ENCODE data around the gene TOMM20L. TPM values are rescaled to one million over a fixed set of nuclear protein-coding genes. Genes with fewer than 3 reads are reported as not detected.
A peak's percentile ranks its signal among the peaks of the same experiment; 100 is the strongest.
"Not testable (repeated sequence)": the region's sequence is repeated elsewhere in the genome, so short reads cannot be mapped to it uniquely, and the experiment has no call there.

The TOMM20L gene
- total and polyA plus RNA-seq, 2 donors from 2014 or later = not detected

DNA sequence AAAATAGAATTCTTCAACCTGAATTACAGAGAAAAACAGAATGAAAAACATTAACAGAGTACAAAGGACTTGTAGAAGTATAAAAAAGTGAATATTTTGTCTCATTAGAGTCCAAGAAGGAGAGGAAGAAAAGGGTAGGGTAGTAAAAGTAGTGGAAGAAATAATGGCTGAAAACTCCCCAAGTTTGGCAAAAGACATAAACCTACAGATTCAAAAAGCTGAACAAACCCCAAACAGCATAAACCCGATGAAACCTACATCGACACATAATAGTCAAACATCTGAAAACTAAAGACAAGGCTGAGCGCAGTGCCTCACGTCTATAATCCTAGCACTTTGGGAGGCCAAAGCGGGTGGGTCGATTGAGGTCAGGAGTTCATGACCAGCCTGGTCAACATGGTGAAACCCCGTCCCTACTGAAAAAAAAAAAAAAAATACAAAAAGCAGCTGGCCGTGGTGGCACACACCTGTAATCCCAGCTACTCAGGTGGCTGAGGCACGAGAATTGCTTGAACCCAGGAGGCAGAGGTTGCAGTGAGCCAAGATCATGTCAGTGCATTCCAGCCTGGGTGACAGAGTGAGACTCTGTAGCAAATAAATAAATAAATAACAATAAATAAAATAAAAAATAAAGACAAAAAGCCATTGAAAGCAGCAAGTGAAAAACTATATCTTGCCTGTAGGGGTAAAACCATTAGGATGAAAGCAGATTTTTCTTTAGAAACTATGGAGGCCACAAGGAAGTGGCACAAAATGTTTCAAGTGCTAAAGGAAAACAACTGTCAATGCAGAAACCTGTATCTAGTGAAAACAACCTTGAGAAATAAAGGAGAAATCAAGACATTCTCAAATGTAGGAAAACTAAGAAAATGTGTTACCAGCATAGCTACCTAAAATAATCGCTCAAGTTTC lies 20.2 kb downstream of the TOMM20L start:
- Histone ChIP-seq H3K27ac (ENCODE audit: low read depth in 2 of 2, low read length in 2 of 2) (no peak overlapping the region), H3K9ac (ENCODE audit: low read length in 3 of 3) (no peak overlapping the region), H3K9me3 (ENCODE audit: control insufficient read depth in 2 of 3, insufficient read depth in 1 of 3, low read length in 3 of 3) (peaks cover 0 to 1% (median 0%) of the 10 kb centered on the region in 3 donors), H3K4me3 (ENCODE audit: low read length in 3 of 3) (no peak overlapping the region), H3K27me3 (ENCODE audit: control insufficient read depth, insufficient read depth, low read length) (no peaks in the 10 kb centered on the region), H3K4me1 (ENCODE audit: control insufficient read depth in 2 of 3, insufficient read depth in 2 of 3, low read depth in 1 of 3, low read length in 3 of 3) (no peaks in the 10 kb centered on the region), H3K36me3 (ENCODE audit: control insufficient read depth in 2 of 3, insufficient read depth in 3 of 3, low read length in 3 of 3) (peaks cover 0 to 6% (median 3%) of the 10 kb centered on the region in 3 donors)
- intact Hi-C loops (cut with DNase I) = no loop called here
- FAIRE-seq (no peak), DNase-seq (no peak)
- TF ChIP-seq, protein P1, sequence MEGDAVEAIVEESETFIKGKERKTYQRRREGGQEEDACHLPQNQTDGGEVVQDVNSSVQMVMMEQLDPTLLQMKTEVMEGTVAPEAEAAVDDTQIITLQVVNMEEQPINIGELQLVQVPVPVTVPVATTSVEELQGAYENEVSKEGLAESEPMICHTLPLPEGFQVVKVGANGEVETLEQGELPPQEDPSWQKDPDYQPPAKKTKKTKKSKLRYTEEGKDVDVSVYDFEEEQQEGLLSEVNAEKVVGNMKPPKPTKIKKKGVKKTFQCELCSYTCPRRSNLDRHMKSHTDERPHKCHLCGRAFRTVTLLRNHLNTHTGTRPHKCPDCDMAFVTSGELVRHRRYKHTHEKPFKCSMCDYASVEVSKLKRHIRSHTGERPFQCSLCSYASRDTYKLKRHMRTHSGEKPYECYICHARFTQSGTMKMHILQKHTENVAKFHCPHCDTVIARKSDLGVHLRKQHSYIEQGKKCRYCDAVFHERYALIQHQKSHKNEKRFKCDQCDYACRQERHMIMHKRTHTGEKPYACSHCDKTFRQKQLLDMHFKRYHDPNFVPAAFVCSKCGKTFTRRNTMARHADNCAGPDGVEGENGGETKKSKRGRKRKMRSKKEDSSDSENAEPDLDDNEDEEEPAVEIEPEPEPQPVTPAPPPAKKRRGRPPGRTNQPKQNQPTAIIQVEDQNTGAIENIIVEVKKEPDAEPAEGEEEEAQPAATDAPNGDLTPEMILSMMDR (IDR thresholded peaks at IDR 0.05; ENCODE audit: borderline replicate concordance, extremely low read depth, insufficient read depth) = no peak

DNA sequence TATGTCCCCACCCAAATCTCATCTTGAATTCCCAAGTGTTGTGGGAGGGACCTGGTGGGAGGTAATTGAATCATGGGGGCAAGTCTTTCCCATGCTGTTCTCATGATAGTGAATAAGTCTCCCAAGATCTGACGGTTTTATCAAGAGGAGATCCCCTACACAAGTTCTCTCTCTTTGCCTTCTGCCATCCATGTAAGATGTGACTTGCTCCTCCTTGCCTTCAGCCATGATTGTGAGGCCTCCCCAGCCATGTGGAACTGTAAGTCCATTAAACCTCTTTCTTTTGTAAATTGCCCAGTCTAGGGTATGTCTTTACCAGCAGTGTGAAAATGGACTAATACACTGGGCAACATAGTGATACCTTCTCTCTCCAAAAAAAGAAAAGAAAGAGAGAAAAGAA lies 21.2 kb downstream of the TOMM20L start:
- H3K27me3 ChIP-seq (ENCODE audit: control insufficient read depth, insufficient read depth, low read length); H3K36me3 ChIP-seq (ENCODE audit: control insufficient read depth in 2 of 3, insufficient read depth in 3 of 3, low read length in 3 of 3); H3K27ac ChIP-seq (ENCODE audit: low read depth in 2 of 2, low read length in 2 of 2); FAIRE-seq; H3K9me3 ChIP-seq (ENCODE audit: control insufficient read depth in 2 of 3, insufficient read depth in 1 of 3, low read length in 3 of 3); DNase-seq; H3K4me1 ChIP-seq (ENCODE audit: control insufficient read depth in 2 of 3, insufficient read depth in 2 of 3, low read depth in 1 of 3, low read length in 3 of 3); H3K9ac ChIP-seq (ENCODE audit: low read length in 3 of 3); intact Hi-C loops (cut with DNase I); H3K4me3 ChIP-seq (ENCODE audit: low read length in 3 of 3): not testable (repeated sequence)

DNA sequence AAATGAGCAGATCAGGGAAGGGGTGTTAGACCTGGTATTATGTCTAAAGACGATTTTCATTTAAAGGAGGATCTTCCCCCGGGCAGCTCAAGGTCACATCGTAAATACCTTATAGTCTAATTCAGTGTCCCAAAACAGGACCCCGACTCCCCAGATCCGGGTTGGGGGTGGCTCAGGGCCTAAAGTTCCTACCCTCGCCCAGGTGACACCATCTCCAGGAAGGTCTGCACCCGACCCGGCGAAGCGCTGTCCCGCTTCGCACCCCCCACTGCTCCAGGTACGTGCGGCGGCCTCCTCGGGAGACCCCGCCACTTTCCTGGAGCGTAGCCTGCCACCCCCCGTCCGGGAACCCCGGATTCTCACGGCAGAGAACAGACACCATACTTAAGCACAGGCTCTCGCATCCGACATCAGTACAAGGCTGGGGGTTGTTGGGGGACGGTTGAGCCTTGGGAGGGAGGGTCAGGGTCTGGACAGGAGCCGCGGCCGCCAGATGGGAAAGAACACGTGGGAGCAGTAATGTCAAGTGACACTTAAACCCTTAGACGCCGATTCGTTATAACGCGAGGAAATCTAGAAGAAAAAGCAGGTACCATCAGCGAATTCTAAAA lies 31.0 kb downstream of the TOMM20L start:
- peaks cover 0 to 2% (median 0%) of the 10 kb centered on the region in 3 donors for H3K36me3 ChIP-seq (ENCODE audit: control insufficient read depth in 2 of 3, insufficient read depth in 3 of 3, low read length in 3 of 3)
- H3K4me3 ChIP-seq (ENCODE audit: low read length in 3 of 3) = peak overlapping the region; percentile 98 to 99 (median 99)
- peak in 4 of 5 donors; percentile 72 to 88 (median 82) for DNase-seq
- TF ChIP-seq, protein P1 (IDR thresholded peaks at IDR 0.05; ENCODE audit: borderline replicate concordance, extremely low read depth, insufficient read depth) = no peak
- peaks cover 0 to 3% (median 3%) of the 10 kb centered on the region in 3 donors for H3K4me1 ChIP-seq (ENCODE audit: control insufficient read depth in 2 of 3, insufficient read depth in 2 of 3, low read depth in 1 of 3, low read length in 3 of 3)
- peak overlapping the region; percentile 74 to 94 (median 87) for H3K9ac ChIP-seq (ENCODE audit: low read length in 3 of 3)
- no peak for FAIRE-seq
- H3K27me3 ChIP-seq (ENCODE audit: control insufficient read depth, insufficient read depth, low read length) = no peaks in the 10 kb centered on the region
- H3K9me3 ChIP-seq (ENCODE audit: control insufficient read depth in 2 of 3, insufficient read depth in 1 of 3, low read length in 3 of 3) = no peaks in the 10 kb centered on the region
- peak overlapping the region; percentile 96 to 97 for H3K27ac ChIP-seq (ENCODE audit: low read depth in 2 of 2, low read length in 2 of 2)
- intact Hi-C loops (cut with DNase I) = no loop called here

Data from kidney (tissue), 14 donors.